Neural progenitor cell (in vitro differentiated cells): ENCODE data around the gene ZMYND10. TPM values are rescaled to one million over a fixed set of nuclear protein-coding genes. Genes with fewer than 3 reads are reported as not detected.

Experiments
- DNase-seq: peaks from one replicate; pipeline ENCODE4 v3.0.0-alpha.2; 2016; ENCODE audit warnings: low spot score
- H2AFZ ChIP-seq: fragments of 200-600 bp; sonication (generic); replicated peaks from 2 replicates; pipeline ENCODE4 v1.6.1; 2016; ENCODE audit warnings: antibody characterized with exemption
- H3F3A ChIP-seq: fragments of 200-600 bp; sonication (generic); 2 replicates; pipeline ENCODE4 v1.6.1; 2016; ENCODE audit warnings: antibody characterized with exemption, low read depth
- H3K27ac ChIP-seq: fragments of 200-600 bp; sonication (generic); 2 replicates; pipeline ENCODE4 v1.5.1; 2016; ENCODE audit warnings: mild to moderate bottlenecking
- H3K27me3 ChIP-seq: fragments of 200-600 bp; sonication (generic); 2 replicates; pipeline ENCODE4 v1.6.1; 2016; ENCODE audit warnings: mild to moderate bottlenecking, moderate library complexity
- H3K36me3 ChIP-seq: fragments of 200-600 bp; sonication (generic); 2 replicates; pipeline ENCODE4 v1.5.1; 2016
- H3K4me1 ChIP-seq: fragments of 200-600 bp; sonication (generic); 2 replicates; pipeline ENCODE4 v1.6.1; 2016; ENCODE audit warnings: mixed run types
- H3K4me2 ChIP-seq: fragments of 200-600 bp; sonication (generic); 2 replicates; pipeline ENCODE4 v1.6.1; 2016
- H3K4me3 ChIP-seq: fragments of 200-600 bp; sonication (generic); 2 replicates; pipeline ENCODE4 v1.5.1; 2016
- H3K79me2 ChIP-seq: fragments of 200-600 bp; sonication (generic); 2 replicates; pipeline ENCODE4 v1.6.1; 2016; ENCODE audit warnings: low read depth
- H3K9ac ChIP-seq: fragments of 200-600 bp; sonication (generic); 2 replicates; pipeline ENCODE4 v1.6.1; 2016
- H3K9me3 ChIP-seq: fragments of 200-600 bp; sonication (generic); 2 replicates; pipeline ENCODE4 v1.5.1; 2016; ENCODE audit warnings: low read depth
- H4K20me1 ChIP-seq: fragments of 200-600 bp; sonication (generic); 2 replicates; pipeline ENCODE4 v1.6.1; 2016; ENCODE audit warnings: low read depth
- H3K27ac Mint-ChIP-seq: 3 replicates; pipeline ENCODE4 v1.8.0; 2021; ENCODE audit warnings: mixed read lengths
- H3K27me3 Mint-ChIP-seq: 2 replicates; pipeline ENCODE4 v1.8.0; 2022; ENCODE audit warnings: low read depth, mild to moderate bottlenecking, inconsistent platforms, moderate library complexity, mixed read lengths; ENCODE audit not compliant: insufficient read depth
- H3K36me3 Mint-ChIP-seq: 3 replicates; pipeline ENCODE4 v1.8.0; 2021; ENCODE audit warnings: mixed read lengths
- H3K4me1 Mint-ChIP-seq: 3 replicates; pipeline ENCODE4 v1.8.0; 2021; ENCODE audit warnings: mixed read lengths
- H3K4me3 Mint-ChIP-seq: 3 replicates; pipeline ENCODE4 v1.8.0; 2021; ENCODE audit warnings: mild to moderate bottlenecking, moderate library complexity, mixed read lengths
- H3K9me3 Mint-ChIP-seq: 3 replicates; pipeline ENCODE4 v1.8.0; 2020; ENCODE audit warnings: mixed read lengths
- CTCF ChIP-seq: fragments of 200-600 bp; sonication (generic); IDR thresholded peaks from 2 replicates; pipeline ENCODE4 v1.5.1; 2017; ENCODE audit warnings: antibody characterized with exemption, mild to moderate bottlenecking
- EZH2 ChIP-seq: fragments of 200-600 bp; sonication (generic); IDR thresholded peaks from 2 replicates; pipeline ENCODE4 v1.6.1; 2017; ENCODE audit warnings: antibody characterized with exemption, mild to moderate bottlenecking, moderate library complexity
- EZH2phosphoT487 ChIP-seq: fragments of 200-600 bp; sonication (generic); IDR thresholded peaks from 2 replicates; pipeline ENCODE4 v1.6.1; 2017; ENCODE audit warnings: antibody characterized with exemption
- total RNA-seq: library from RNA; depleted of rRNA; stranded (reverse); fragments of >200 nt; gene quantifications from 2 replicates; pipeline ENCODE4 v1.2.3, GENCODE V29; 2015; ENCODE audit warnings: low replicate concordance

ZMYND10 gene
- total RNA-seq, 1 donor from 2014 or later, result 0.37 TPM

GRCh38 chr3:50325113-50325480 is 20.4 kb downstream of the ZMYND10 start:
- H3K9me3 Mint-ChIP-seq, result no peaks in the 10 kb centered on the region
- Histone ChIP-seq H3K79me2 (peaks cover 24% of the 10 kb centered on the region), H3F3A (peaks cover 47% of the 10 kb centered on the region), H3K4me3 (no peak overlapping the region), H3K27me3 (no peaks in the 10 kb centered on the region), H3K9ac (no peak overlapping the region), H3K4me1 (peaks cover 24% of the 10 kb centered on the region), H4K20me1 (peaks cover 20% of the 10 kb centered on the region), H2AFZ (no peak overlapping the region), H3K36me3 (no peaks in the 10 kb centered on the region), H3K27ac (no peak overlapping the region), H3K4me2 (no peak overlapping the region), H3K9me3 (no peaks in the 10 kb centered on the region)
- peak overlapping the region; percentile 70 for H3K4me3 Mint-ChIP-seq
- H3K4me1 Mint-ChIP-seq, result peaks cover 42% of the 10 kb centered on the region
- DNase-seq, result no peak
- H3K27me3 Mint-ChIP-seq, result peaks cover 4% of the 10 kb centered on the region
- H3K27ac Mint-ChIP-seq, result no peak overlapping the region
- H3K36me3 Mint-ChIP-seq, result no peaks in the 10 kb centered on the region
- TF ChIP-seq EZH2phosphoT487, result no peak
- no peak for TF ChIP-seq EZH2
- no peak for TF ChIP-seq CTCF

- peaks cover 30% of the 10 kb centered on the region for H3K79me2 ChIP-seq
- peaks cover 48% of the 10 kb centered on the region for H3F3A ChIP-seq
- H3K4me1 ChIP-seq, result peaks cover 29% of the 10 kb centered on the region
- H3K4me1 Mint-ChIP-seq, result peaks cover 48% of the 10 kb centered on the region
- H3K36me3 ChIP-seq, result no peaks in the 10 kb centered on the region
- H3K4me3 Mint-ChIP-seq, result peak overlapping the region; percentile 70
- H3K27ac ChIP-seq, result no peak overlapping the region
- H3K4me2 ChIP-seq, result no peak overlapping the region
- H3K27ac Mint-ChIP-seq, result no peak overlapping the region
- H3K27me3 ChIP-seq, result no peaks in the 10 kb centered on the region
- H3K27me3 Mint-ChIP-seq, result peaks cover 4% of the 10 kb centered on the region
- H3K4me3 ChIP-seq, result no peak overlapping the region
- no peaks in the 10 kb centered on the region for H3K9me3 ChIP-seq
- no peak overlapping the region for H3K9ac ChIP-seq
- peaks cover 4% of the 10 kb centered on the region for H3K36me3 Mint-ChIP-seq
- no peaks in the 10 kb centered on the region for H3K9me3 Mint-ChIP-seq
- no peak overlapping the region for H2AFZ ChIP-seq
- H4K20me1 ChIP-seq, result peaks cover 25% of the 10 kb centered on the region
- DNase-seq, result peak; percentile 92
- TF ChIP-seq EZH2phosphoT487 (no peak), CTCF (peak; percentile 84)
Measured at GRCh38 chr3:50324351-50325112, 21.0 kb downstream of the ZMYND10 start.

- H3K4me3 ChIP-seq, result no peak overlapping the region
- H3K27ac Mint-ChIP-seq, result no peak overlapping the region
- H3K36me3 ChIP-seq, result no peaks in the 10 kb centered on the region
Measured at GRCh38 chr3:50323614-50324199, 21.8 kb downstream of the ZMYND10 start.

More at GRCh38 chr3:50323614-50324199, 21.8 kb downstream of the ZMYND10 start:
- H3K4me1 Mint-ChIP-seq, result peaks cover 55% of the 10 kb centered on the region
- peaks cover 12% of the 10 kb centered on the region for H3K36me3 Mint-ChIP-seq
- no peaks in the 10 kb centered on the region for H3K9me3 Mint-ChIP-seq
- no peaks in the 10 kb centered on the region for H3K9me3 ChIP-seq
- peaks cover 38% of the 10 kb centered on the region for H3K79me2 ChIP-seq
- no peak for DNase-seq
- no peak overlapping the region for H3K9ac ChIP-seq
- no peak overlapping the region for H3K4me3 Mint-ChIP-seq
- H3K27me3 ChIP-seq, result no peaks in the 10 kb centered on the region
- H2AFZ ChIP-seq, result no peak overlapping the region
- H3K4me1 ChIP-seq, result peaks cover 37% of the 10 kb centered on the region
- no peak overlapping the region for H3K27ac ChIP-seq
- H3K4me2 ChIP-seq, result no peak overlapping the region
- TF ChIP-seq CTCF (no peak), EZH2 (no peak), EZH2phosphoT487 (no peak)
- peaks cover 4% of the 10 kb centered on the region for H3K27me3 Mint-ChIP-seq
- peaks cover 40% of the 10 kb centered on the region for H3F3A ChIP-seq
- peaks cover 34% of the 10 kb centered on the region for H4K20me1 ChIP-seq
